A172 (cell line): Measurements from ENCODE around the gene RPA3. TPM values are rescaled to one million over a fixed set of nuclear protein-coding genes. Genes with fewer than 3 reads are reported as not detected.

Source experiments
- DNase-seq: peaks from one replicate; pipeline ENCODE4 v3.0.0-alpha.2; 2015; ENCODE audit warnings: low spot score
- total RNA-seq: library from RNA; depleted of rRNA; stranded (reverse); fragments of >200 nt; shearing (Covaris generic); gene quantifications from 2 replicates; pipeline ENCODE4 v1.2.3, GENCODE V29; 2014; rRNA removed

The RPA3 gene
- total RNA-seq, 1 experiment from 2014 or later, result 89.1 TPM

DNA sequence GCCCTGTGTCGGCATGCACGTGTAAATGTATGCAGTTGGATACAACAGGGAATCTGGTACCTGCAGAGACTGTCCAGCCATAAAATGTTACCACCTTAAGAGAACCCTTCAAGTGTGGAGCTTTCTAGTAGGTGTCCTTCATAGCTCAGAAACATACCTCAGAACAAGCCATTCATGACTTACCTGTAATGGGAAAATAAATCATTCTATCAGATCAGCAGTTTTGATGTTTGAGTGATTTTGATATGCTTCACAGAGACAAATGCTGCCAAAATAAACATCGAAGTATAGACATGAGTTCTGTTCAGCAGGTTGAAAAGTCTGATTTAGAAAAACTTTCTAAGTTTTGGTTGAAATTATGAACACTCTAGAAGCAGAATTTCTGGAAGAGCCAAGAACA is 111.4 kb downstream of the RPA3 start:
- no peak for DNase-seq

DNA sequence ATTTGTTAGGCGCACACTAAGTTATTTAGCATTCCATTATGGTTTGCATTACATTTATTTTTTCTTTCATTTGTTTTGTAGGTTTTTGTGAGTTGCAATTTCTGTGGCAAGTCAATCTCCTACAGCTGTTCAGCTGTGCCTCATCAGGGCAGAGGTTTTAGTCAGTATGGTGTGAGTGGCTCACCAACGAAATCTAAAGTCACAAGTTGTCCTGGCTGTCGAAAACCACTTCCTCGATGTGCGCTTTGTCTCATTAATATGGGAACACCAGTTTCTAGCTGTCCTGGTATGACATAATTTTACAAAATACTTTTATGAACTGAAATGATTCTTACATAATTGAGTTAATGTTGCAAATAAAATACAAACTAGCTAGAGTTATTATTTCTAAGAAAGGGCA is 122.2 kb downstream of the RPA3 start:
- no peak for DNase-seq

- DNase-seq, result peak; percentile 28
Measured at GRCh38 chr7:7595451-7595850, 123.0 kb downstream of the RPA3 start.

Other genes with a start within 250 kb of the RPA3 start
- 0.26 TPM in 1 of 2 replicates, not detected in the other for gene COL28A1, start 182.7 kb downstream of the RPA3 start, total RNA-seq
- gene MIOS, start 151.7 kb downstream of the RPA3 start, total RNA-seq, result 49.7 and 87.1 TPM in 2 replicates
- gene UMAD1, start 77.9 kb downstream of the RPA3 start, total RNA-seq, result 20.8 and 23.4 TPM in 2 replicates